ES-I3 (cell line): ENCODE results near the gene ZAR1L.
"Not testable (repeated sequence)": the region's sequence is repeated elsewhere in the genome, so short reads cannot be mapped to it uniquely, and the experiment has no call there.

Source experiments
- H3K36me3 ChIP-seq: 2 replicates; pipeline ENCODE4 v1.6.1; 2013; ENCODE audit warnings: mild to moderate bottlenecking, low read length, control low read depth, moderate library complexity; ENCODE audit not compliant: insufficient read depth
- H3K4me1 ChIP-seq: 2 replicates; pipeline ENCODE4 v1.6.1; 2013; ENCODE audit warnings: mild to moderate bottlenecking, control low read depth, low read length; ENCODE audit not compliant: insufficient read depth
- H3K9ac ChIP-seq: 2 replicates; pipeline ENCODE4 v1.6.1; 2013; ENCODE audit warnings: low read depth, mild to moderate bottlenecking, low read length, moderate library complexity
- H3K9me3 ChIP-seq: 2 replicates; pipeline ENCODE4 v1.6.1; 2013; ENCODE audit warnings: mild to moderate bottlenecking, low read length, moderate library complexity; ENCODE audit not compliant: control insufficient read depth, insufficient read depth

Gene ZAR1L

GRCh38 chr13:32315238-32316027 lies at the start of gene ZAR1L, which contains the start of gene BRCA2:
ZAR1L (minus strand) TSS chr13:32315363; CDS start chr13:32311925, 3,438 bp downstream.
BRCA2 (plus strand) TSS chr13:32315508; CDS start chr13:32316461, 953 bp downstream.
- H3K9me3 ChIP-seq: no peaks in the 10 kb centered on the region
- no peaks in the 10 kb centered on the region for H3K4me1 ChIP-seq
- no peaks in the 10 kb centered on the region for H3K36me3 ChIP-seq
- peak within 1 kb of the TSS; percentile 95 for H3K9ac ChIP-seq

DNA sequence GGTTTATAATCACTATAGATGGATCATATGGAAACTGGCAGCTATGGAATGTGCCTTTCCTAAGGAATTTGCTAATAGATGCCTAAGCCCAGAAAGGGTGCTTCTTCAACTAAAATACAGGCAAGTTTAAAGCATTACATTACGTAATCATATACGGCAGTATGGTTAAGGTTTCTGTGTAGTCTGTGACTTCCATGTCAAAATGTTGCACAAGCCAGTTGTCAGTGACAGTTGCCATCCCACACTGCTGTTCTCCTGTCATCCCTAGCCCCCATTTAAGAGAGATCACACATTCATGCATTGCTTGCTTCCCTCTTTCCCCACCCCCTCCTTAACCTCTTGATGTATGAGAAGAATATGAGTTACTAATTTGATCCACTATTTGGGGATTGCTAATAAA lies 47.4 kb upstream of the ZAR1L start:
- Histone ChIP-seq H3K9me3 (no peaks in the 10 kb centered on the region), H3K36me3 (no peaks in the 10 kb centered on the region; the same call in 1 of the 2 replicates), H3K4me1 (no peaks in the 10 kb centered on the region), H3K9ac (no peak overlapping the region)

DNA sequence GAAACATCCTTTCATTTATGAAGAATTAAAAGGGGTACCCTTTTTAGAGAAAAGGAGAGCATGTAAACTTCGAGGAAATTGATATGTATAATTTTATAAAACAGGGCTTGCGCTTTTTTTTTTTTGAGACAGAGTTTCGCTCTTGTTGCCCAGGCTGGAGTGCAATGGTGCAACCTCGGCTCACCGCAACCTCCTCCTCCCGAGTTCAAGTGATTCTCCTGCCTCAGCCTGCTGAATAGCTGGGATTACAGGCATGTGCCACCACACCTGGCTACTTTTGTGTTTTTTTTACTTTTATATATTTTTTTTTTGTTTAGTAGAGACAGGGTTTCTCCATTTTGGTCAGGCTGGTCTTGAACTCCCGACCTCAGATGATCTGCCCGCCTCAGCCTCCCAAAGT lies 40.8 kb upstream of the ZAR1L start:
- H3K36me3 ChIP-seq, H3K9me3 ChIP-seq, H3K4me1 ChIP-seq, H3K9ac ChIP-seq: not testable (repeated sequence)

GRCh38 chr13:32354040-32354439 lies 38.9 kb upstream of the ZAR1L start:
- H3K36me3 ChIP-seq: peaks cover 3% of the 10 kb centered on the region; the same call in 1 of the 2 replicates
- H3K9ac ChIP-seq: no peak overlapping the region
- no peaks in the 10 kb centered on the region for H3K9me3 ChIP-seq
- H3K4me1 ChIP-seq: peaks cover 6% of the 10 kb centered on the region; the same call in 1 of the 2 replicates

DNA sequence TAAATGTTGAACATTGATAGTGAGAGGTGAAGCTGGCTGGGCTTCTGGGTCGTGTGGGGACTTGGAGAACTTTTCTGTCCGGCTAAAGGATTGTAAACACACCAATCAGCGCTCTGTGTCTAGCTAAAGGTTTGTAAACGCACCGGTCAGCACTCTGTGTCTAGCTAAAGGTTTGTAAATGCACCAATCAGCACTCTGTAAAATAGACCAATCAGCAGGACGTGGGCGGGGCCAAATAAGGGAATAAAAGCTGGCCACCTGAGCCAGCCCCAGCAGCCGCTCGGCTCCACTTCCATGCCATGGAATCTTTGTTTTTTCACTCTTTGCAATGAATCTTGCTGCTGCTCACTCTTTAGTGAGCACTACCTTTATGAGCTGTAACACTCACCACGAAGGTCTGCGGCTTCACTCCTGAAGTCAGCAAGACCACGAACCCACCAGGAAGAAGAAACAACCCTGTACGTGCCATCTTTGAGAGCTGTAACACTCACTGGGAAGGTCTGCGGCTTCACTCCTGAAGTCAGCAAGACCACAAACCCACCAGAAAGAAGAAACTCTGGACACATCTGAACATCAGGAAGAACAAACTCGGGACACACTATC lies 35.8 kb upstream of the ZAR1L start:
- H3K9ac ChIP-seq, H3K9me3 ChIP-seq, H3K4me1 ChIP-seq, H3K36me3 ChIP-seq: not testable (repeated sequence)

DNA sequence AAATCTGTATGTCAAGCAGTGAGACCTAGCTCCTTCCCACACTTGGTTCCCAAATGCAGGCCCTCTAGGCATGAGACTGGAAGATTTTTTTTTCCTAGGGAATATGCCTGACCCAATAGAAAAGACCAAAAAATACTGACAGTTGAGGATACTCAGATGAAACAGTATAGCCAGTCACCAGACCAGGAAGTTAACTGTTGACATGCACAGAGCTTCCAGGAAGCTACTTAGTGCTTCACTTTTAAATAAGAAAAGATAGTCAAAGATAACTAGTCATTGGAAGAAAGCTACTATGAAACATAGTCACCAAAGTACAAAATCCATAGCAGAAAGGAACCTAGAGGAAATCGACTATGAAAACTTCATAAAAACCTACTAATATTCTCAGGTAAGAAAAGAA lies 32.5 kb upstream of the ZAR1L start:
- H3K36me3 ChIP-seq: peaks cover 3% of the 10 kb centered on the region; the same call in 1 of the 2 replicates
- no peak overlapping the region for H3K9ac ChIP-seq
- H3K4me1 ChIP-seq: no peaks in the 10 kb centered on the region
- H3K9me3 ChIP-seq: no peaks in the 10 kb centered on the region

DNA sequence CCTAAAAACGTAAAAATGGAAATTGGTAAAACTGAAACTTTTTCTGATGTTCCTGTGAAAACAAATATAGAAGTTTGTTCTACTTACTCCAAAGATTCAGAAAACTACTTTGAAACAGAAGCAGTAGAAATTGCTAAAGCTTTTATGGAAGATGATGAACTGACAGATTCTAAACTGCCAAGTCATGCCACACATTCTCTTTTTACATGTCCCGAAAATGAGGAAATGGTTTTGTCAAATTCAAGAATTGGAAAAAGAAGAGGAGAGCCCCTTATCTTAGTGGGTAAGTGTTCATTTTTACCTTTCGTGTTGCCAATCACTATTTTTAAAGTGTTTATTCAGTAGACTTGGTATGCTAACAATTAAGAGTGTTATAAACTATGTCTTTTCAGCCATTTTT lies 25.8 kb upstream of the ZAR1L start:
- H3K4me1 ChIP-seq: no peaks in the 10 kb centered on the region

GRCh38 chr13:32334671-32335070 lies 19.5 kb upstream of the ZAR1L start:
- H3K4me1 ChIP-seq: no peaks in the 10 kb centered on the region
- H3K9ac ChIP-seq: no peak overlapping the region
- H3K9me3 ChIP-seq: no peaks in the 10 kb centered on the region; the same call in 1 of the 2 replicates
- no peaks in the 10 kb centered on the region; the same call in none of the 2 replicates for H3K36me3 ChIP-seq

More for the DNA sequence above, 25.8 kb upstream of the ZAR1L start:
- Histone ChIP-seq H3K9ac (no peak overlapping the region), H3K36me3 (no peaks in the 10 kb centered on the region; the same call in none of the 2 replicates), H3K9me3 (no peaks in the 10 kb centered on the region; the same call in 1 of the 2 replicates)

GRCh38 chr13:32330441-32330840 lies 15.3 kb upstream of the ZAR1L start:
- no peak overlapping the region for H3K9ac ChIP-seq
- H3K4me1 ChIP-seq: no peaks in the 10 kb centered on the region
- no peaks in the 10 kb centered on the region for H3K9me3 ChIP-seq
- H3K36me3 ChIP-seq: no peaks in the 10 kb centered on the region; the same call in none of the 2 replicates

DNA sequence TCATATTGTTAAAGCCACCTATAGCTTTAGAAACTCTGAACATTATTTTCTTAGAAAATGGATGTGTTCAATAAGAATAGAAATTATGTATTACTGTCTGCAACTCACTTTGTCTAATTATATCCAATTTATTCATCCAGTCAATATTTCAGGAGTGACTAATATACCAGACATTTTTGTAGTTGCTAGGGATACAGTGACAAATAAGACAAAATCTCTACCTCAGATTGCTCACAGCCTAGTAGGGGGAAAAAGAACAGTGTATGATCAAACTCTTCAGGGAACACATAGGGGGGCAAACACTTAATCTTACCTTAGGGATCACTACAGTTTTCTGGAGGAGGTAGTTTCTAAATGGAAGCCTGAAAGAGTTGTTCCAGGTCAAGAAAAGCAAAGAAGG lies 8.7 kb upstream of the ZAR1L start:
- no peaks in the 10 kb centered on the region for H3K9me3 ChIP-seq
- H3K36me3 ChIP-seq: peaks cover 3% of the 10 kb centered on the region; the same call in 1 of the 2 replicates
- no peaks in the 10 kb centered on the region for H3K4me1 ChIP-seq
- H3K9ac ChIP-seq: no peak overlapping the region

DNA sequence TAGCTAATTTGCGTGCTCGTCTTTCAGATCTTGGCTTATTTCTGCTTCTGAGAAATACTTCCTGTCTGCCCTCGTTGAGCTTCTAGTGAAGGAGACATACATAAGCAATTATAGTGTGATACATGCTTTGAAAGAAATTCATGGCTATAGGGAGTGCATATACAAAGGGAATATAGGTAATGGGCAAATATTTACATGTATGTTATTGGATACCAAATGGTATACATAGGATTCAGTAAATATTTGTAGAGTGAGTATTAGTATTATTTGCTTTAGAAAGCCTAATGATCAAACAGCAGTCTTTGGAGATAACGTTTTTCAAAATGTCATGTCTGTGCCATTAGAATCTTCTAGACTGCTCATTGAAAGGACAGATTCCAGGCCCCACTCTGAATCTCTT lies 5.4 kb upstream of the ZAR1L start:
- peaks cover 3% of the 10 kb centered on the region; the same call in 1 of the 2 replicates for H3K36me3 ChIP-seq
- H3K4me1 ChIP-seq: no peaks in the 10 kb centered on the region

DNA sequence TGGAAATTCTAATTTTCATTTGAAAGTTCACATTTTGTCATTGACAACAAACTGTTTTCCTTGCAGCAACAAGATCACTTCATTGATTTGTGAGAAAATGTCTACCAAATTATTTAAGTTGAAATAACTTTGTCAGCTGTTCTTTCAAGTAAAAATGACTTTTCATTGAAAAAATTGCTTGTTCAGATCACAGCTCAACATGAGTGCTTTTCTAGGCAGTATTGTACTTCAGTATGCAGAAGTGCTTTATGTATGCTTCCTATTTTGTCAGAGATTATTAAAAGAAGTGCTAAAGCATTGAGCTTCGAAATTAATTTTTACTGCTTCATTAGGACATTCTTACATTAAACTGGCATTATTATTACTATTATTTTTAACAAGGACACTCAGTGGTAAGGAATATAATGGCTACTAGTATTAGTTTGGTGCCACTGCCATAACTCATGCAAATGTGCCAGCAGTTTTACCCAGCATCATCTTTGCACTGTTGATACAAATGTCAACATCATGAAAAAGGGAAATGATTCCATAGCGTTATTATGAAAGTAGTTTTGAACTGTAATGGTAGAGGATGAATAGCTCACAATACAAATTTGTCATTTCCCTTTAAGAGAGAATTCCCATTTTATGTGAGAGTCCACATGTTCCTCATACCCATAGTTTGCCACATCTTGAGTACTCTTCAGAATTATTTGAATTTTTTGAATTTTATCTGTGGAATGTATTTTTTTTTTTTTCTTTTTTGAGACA lies 2.7 kb upstream of the ZAR1L start:
- Histone ChIP-seq H3K9me3 (no peaks in the 10 kb centered on the region), H3K4me1 (no peaks in the 10 kb centered on the region), H3K36me3 (no peaks in the 10 kb centered on the region)

More for the DNA sequence above, 5.4 kb upstream of the ZAR1L start:
- H3K9ac ChIP-seq: no peak overlapping the region
- no peaks in the 10 kb centered on the region for H3K9me3 ChIP-seq

DNA sequence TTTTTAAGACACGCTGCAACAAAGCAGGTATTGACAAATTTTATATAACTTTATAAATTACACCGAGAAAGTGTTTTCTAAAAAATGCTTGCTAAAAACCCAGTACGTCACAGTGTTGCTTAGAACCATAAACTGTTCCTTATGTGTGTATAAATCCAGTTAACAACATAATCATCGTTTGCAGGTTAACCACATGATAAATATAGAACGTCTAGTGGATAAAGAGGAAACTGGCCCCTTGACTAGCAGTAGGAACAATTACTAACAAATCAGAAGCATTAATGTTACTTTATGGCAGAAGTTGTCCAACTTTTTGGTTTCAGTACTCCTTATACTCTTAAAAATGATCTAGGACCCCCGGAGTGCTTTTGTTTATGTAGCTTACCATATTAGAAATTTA lies 1.3 kb upstream of the ZAR1L start:
- Histone ChIP-seq H3K4me1 (no peaks in the 10 kb centered on the region), H3K36me3 (no peaks in the 10 kb centered on the region), H3K9ac (peak overlapping the region; percentile 95; the same call in 1 of the 2 replicates), H3K9me3 (no peaks in the 10 kb centered on the region)

More for the DNA sequence above, 2.7 kb upstream of the ZAR1L start:
- no peak overlapping the region for H3K9ac ChIP-seq

- Histone ChIP-seq H3K9me3 (no peaks in the 10 kb centered on the region), H3K9ac (peak overlapping the region; percentile 95), H3K36me3 (no peaks in the 10 kb centered on the region), H3K4me1 (no peaks in the 10 kb centered on the region)
These were observed 821 bp upstream of the ZAR1L start for GRCh38 chr13:32316028-32316339.
